ENCODE results near the gene ACACB. TPM values are rescaled to one million over a fixed set of nuclear protein-coding genes. Genes with fewer than 3 reads are reported as not detected.

ACACB gene
- total RNA-seq, 4 donors from 2014 or later, result 69.5 to 132 (median 93.6) TPM

DNA sequence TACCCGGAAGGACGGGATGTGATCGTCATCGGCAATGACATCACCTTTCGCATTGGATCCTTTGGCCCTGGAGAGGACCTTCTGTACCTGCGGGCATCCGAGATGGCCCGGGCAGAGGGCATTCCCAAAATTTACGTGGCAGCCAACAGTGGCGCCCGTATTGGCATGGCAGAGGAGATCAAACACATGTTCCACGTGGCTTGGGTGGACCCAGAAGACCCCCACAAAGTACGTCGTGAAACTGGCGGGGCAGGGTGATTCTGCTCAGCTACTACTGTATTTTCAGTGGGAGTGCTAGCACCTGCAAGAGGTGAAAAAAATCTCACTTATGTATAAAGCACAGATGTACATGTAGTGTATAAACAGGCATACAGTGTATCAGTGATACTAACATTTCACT, 129.8 kb downstream of the ACACB start:
- Histone ChIP-seq H3K4me3 (no peak overlapping the region), H3K4me1 (peaks cover 0 to 18% (median 8%) of the 10 kb centered on the region in 4 donors), H3K27ac (no peak overlapping the region), H3K9me3 (no peaks in the 10 kb centered on the region), H3K27me3 (no peaks in the 10 kb centered on the region), H3K36me3 (peaks cover 0 to 55% (median 19%) of the 10 kb centered on the region in 4 donors)
- DNase-seq, result no peak
- intact Hi-C loops (cut with DNase I; ENCODE audit: low total_unique reads) (no loop called here), in situ Hi-C loops (cut with MboI; ENCODE audit: low pct_ligation_motif_present in 1 of 4, low pct_unique_long_range_greater_than_20kb in 1 of 4, low sequenced_read_pairs in 3 of 4) (no loop called here)
- TF ChIP-seq POLR2AphosphoS5 (IDR thresholded peaks at IDR 0.05), result no peak
- TF ChIP-seq POLR2A (IDR thresholded peaks at IDR 0.05), result no peak
- TF ChIP-seq EP300 (IDR thresholded peaks at IDR 0.05; ENCODE audit: low read depth), result no peak
- TF ChIP-seq, protein P1, sequence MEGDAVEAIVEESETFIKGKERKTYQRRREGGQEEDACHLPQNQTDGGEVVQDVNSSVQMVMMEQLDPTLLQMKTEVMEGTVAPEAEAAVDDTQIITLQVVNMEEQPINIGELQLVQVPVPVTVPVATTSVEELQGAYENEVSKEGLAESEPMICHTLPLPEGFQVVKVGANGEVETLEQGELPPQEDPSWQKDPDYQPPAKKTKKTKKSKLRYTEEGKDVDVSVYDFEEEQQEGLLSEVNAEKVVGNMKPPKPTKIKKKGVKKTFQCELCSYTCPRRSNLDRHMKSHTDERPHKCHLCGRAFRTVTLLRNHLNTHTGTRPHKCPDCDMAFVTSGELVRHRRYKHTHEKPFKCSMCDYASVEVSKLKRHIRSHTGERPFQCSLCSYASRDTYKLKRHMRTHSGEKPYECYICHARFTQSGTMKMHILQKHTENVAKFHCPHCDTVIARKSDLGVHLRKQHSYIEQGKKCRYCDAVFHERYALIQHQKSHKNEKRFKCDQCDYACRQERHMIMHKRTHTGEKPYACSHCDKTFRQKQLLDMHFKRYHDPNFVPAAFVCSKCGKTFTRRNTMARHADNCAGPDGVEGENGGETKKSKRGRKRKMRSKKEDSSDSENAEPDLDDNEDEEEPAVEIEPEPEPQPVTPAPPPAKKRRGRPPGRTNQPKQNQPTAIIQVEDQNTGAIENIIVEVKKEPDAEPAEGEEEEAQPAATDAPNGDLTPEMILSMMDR (IDR thresholded peaks at IDR 0.05), result no peak
- WGBS, 2 donors (ENCODE audit: low coverage in 1 of 2), result 95 to 100% methylated on average over 1 to 15 of the region's 15 CpGs

DNA sequence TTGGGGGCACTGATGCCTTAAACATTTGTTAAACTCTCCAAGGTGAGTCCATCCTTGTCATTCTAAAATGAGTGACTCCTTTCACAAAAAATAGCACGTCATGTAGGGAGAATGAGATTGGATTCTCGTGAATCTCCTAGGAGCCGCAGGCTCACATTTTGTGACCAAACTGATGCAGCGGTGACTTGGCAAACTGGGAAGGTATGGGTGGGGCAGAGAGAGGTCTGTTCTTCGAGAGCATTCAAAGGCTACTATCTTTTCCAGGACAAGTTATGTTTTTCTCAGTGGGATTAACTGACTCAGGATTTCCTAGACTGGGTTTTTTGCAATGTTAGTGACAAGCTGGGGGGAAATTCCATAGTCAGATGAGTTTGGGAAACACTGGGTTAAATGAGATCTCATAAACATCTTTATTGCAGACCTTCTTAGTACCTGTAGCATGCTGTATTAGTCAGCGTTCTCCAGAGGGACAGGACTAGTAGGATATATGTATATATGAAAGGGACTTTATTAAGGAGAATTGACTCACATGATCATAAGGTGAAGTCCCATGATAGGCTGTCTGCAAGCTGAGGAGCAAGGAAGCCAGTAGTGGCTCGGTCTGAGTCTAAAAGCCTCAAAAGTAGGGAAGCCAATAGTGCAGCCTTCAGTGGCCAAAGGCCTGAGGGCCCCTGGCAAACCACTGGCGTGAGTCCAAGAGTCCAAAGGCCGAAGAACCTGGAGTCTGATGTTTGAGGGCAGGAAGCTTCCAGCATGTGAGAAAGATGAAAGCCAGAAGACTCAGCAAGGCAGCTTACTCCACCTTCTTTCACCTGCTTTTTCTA, 131.7 kb downstream of the ACACB start:
- intact Hi-C loops (cut with DNase I; ENCODE audit: low total_unique reads) (no loop called here), in situ Hi-C loops (cut with MboI; ENCODE audit: low pct_ligation_motif_present in 1 of 4, low pct_unique_long_range_greater_than_20kb in 1 of 4, low sequenced_read_pairs in 3 of 4) (no loop called here)
- Histone ChIP-seq H3K9me3 (no peaks in the 10 kb centered on the region), H3K36me3 (peaks cover 0 to 53% (median 20%) of the 10 kb centered on the region in 4 donors), H3K27me3 (no peaks in the 10 kb centered on the region), H3K27ac (peak overlapping the region in 3 of 4 donors; percentile 4 to 37 (median 34)), H3K4me3 (no peak overlapping the region), H3K4me1 (peaks cover 0 to 18% (median 8%) of the 10 kb centered on the region in 4 donors)
- TF ChIP-seq, protein P1 (IDR thresholded peaks at IDR 0.05), result no peak
- TF ChIP-seq POLR2AphosphoS5 (IDR thresholded peaks at IDR 0.05), result peak in 1 of 3 donors; percentile 30
- peak; percentile 70 for DNase-seq
- WGBS, 2 donors (ENCODE audit: low coverage in 1 of 2), result 54 to 64% methylated on average over 7 to 9 of the region's 9 CpGs

DNA sequence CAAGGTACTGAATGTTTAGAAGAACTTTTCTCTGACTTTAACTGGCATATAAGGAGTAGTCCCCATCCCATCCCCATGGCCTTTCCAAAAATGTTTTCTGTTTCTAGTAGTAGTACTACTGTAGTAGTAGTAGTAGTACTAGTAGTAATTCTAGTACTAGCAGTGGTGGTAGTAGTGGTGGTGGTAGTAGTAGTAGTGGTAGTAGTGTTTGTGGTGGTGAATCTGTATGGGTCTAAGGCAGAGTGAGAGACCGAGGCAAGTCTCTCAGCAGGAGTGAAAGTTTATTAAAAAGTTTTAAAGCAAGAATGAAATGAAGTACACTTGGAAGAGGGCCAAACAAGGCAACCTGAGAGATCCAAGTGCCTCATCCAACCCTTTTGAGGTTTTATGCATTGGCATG, 134.1 kb downstream of the ACACB start:
- in situ Hi-C loops (cut with MboI; ENCODE audit: low pct_ligation_motif_present in 1 of 4, low pct_unique_long_range_greater_than_20kb in 1 of 4, low sequenced_read_pairs in 3 of 4), result no loop called here
- Histone ChIP-seq H3K36me3 (peaks cover 0 to 47% (median 20%) of the 10 kb centered on the region in 4 donors), H3K4me3 (no peak overlapping the region), H3K4me1 (peaks cover 0 to 18% (median 8%) of the 10 kb centered on the region in 4 donors), H3K9me3 (no peaks in the 10 kb centered on the region), H3K27me3 (no peaks in the 10 kb centered on the region), H3K27ac (no peak overlapping the region)
- WGBS, 2 donors (ENCODE audit: low coverage in 1 of 2), result 62 to 73% methylated on average over 1 of the region's 1 CpG
- TF ChIP-seq, protein P1 (IDR thresholded peaks at IDR 0.05), result no peak
- TF ChIP-seq EP300 (IDR thresholded peaks at IDR 0.05; ENCODE audit: low read depth) (no peak), POLR2AphosphoS5 (IDR thresholded peaks at IDR 0.05) (no peak), POLR2A (IDR thresholded peaks at IDR 0.05) (no peak)
- no peak for DNase-seq
- intact Hi-C loops (cut with DNase I; ENCODE audit: low total_unique reads), result no loop called here

DNA sequence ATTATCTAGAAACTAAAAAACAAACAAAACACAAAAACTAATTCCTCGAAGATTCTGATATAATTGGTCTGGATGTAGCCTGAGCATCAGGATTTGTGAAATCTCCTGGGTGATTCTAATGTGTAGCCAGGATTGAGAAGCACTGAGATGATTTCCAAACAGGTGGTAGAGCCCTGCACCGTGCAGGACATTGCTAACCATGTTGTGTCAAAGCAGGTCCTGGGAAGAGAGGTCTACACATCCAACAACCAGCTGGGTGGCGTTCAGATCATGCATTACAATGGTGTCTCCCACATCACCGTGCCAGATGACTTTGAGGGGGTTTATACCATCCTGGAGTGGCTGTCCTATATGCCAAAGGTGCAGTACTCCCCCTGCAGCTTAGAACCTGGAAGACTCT, 136.4 kb downstream of the ACACB start:
- H3K36me3 ChIP-seq, result peaks cover 0 to 32% (median 14%) of the 10 kb centered on the region in 4 donors
- TF ChIP-seq POLR2A (IDR thresholded peaks at IDR 0.05), result no peak
- TF ChIP-seq, protein P1 (IDR thresholded peaks at IDR 0.05), result no peak
- no peak for TF ChIP-seq EP300 (IDR thresholded peaks at IDR 0.05; ENCODE audit: low read depth)
- no peak for TF ChIP-seq POLR2AphosphoS5 (IDR thresholded peaks at IDR 0.05)
- DNase-seq, result no peak
- in situ Hi-C loops (cut with MboI; ENCODE audit: low pct_ligation_motif_present in 1 of 4, low pct_unique_long_range_greater_than_20kb in 1 of 4, low sequenced_read_pairs in 3 of 4) (no loop called here), intact Hi-C loops (cut with DNase I; ENCODE audit: low total_unique reads) (no loop called here)
- H3K9me3 ChIP-seq, result no peaks in the 10 kb centered on the region
- H3K27me3 ChIP-seq, result no peaks in the 10 kb centered on the region
- H3K27ac ChIP-seq, result no peak overlapping the region
- H3K4me3 ChIP-seq, result no peak overlapping the region
- WGBS, 2 donors (ENCODE audit: low coverage in 1 of 2), result 93% methylated on average over 4 of the region's 4 CpGs; no CpG with 5 or more reads in 1 of the 2 donors
- H3K4me1 ChIP-seq, result peaks cover 0 to 16% (median 7%) of the 10 kb centered on the region in 4 donors
